Measurements from ENCODE around the gene NDFIP1. TPM values are rescaled to one million over a fixed set of nuclear protein-coding genes. Genes with fewer than 3 reads are reported as not detected.

NDFIP1 gene
- total and polyA plus RNA-seq, 10 of the 15 experiments (the other 5 are each of a cell fraction or from before 2014, with no cell fraction given) = 0.08 to 2.7 (median 0.92) TPM

DNA sequence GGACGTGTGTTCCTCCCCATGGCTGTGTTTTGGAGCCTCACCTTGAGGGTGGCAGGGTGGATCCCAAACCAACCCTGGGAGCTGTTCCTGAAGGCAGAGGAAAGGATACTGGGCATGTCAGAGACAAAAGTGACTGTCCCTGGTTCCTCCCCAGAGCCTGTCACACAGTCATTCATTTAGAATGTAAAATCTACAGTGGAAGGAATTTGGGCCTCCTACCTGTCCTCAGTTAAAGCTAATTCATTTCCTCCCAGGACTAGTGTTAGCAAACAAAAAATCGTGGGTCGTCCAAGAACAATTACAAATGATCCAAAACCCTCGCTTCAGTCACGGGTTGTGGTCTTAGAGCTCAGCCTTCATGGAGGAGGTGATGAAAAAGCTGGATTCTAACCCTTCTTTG lies 83.2 kb downstream of the NDFIP1 start:
- H3K4me2 ChIP-seq (ENCODE audit: control insufficient read depth, insufficient read depth) = no peak overlapping the region
- DNase-seq (ENCODE audit: low read depth, low spot score) (no peak), ATAC-seq (no peak), FAIRE-seq (no peak)
- TF ChIP-seq SP1 (IDR thresholded peaks at IDR 0.05; ENCODE audit: low read depth, low read length) = no peak
- no peak for TF ChIP-seq SMC3 (IDR thresholded peaks at IDR 0.05; ENCODE audit: borderline replicate concordance, low read length)
- no peak overlapping the region for H3K4me3 ChIP-seq
- ChIA-PET RAD21 (ENCODE audit: unreplicated experiment) (no interaction called here), POLR2A (no interaction called here), CTCF (no interaction called here), SMC1A (ENCODE audit: uncharacterized antibody, unreplicated experiment) (no interaction called here)
- no peak overlapping the region for H3K27ac ChIP-seq (ENCODE audit: control insufficient read depth, insufficient read depth)
- H3K79me2 ChIP-seq (ENCODE audit: control insufficient read depth, insufficient read depth, low read length) = no peaks in the 10 kb centered on the region
- H3K27me3 ChIP-seq (replicated peaks in 1 of 2; ENCODE audit: control insufficient read depth in 2 of 2, insufficient read depth in 2 of 2, low read length in 1 of 2) = peaks cover 0 to 2% of the 10 kb centered on the region in 2 experiments; a peak in 2 of 4 replicates
- H2AFZ ChIP-seq (ENCODE audit: control insufficient read depth, low read depth, low read length) = no peak overlapping the region
- 14% methylated on average over 5 of the region's 5 CpGs for WGBS (ENCODE audit: insufficient coverage, insufficient replicate concordance, low lambda C conversion rate, missing lambda C conversion rate)
- H4K20me1 ChIP-seq (ENCODE audit: control insufficient read depth, insufficient read depth) = no peaks in the 10 kb centered on the region
- in situ Hi-C loops (cut with MboI) = no loop called here
- no peaks in the 10 kb centered on the region for H3K9me3 ChIP-seq (replicated peaks; ENCODE audit: control insufficient read depth, insufficient read depth, low read length)
- no peak overlapping the region for H3K9ac ChIP-seq (ENCODE audit: control insufficient read depth, insufficient read depth, low read length)
- BruUV-seq (replicated peaks) = no TSS peak
- intact Hi-C loops (cut with micrococcal nuclease; ENCODE audit: unreplicated experiment) = no loop called here
- no peaks in the 10 kb centered on the region for H3K36me3 ChIP-seq (ENCODE audit: control insufficient read depth in 2 of 2, insufficient read depth in 2 of 2, low read length in 1 of 2)
- H3K4me1 ChIP-seq (ENCODE audit: control insufficient read depth, insufficient read depth, low read length) = no peaks in the 10 kb centered on the region

DNA sequence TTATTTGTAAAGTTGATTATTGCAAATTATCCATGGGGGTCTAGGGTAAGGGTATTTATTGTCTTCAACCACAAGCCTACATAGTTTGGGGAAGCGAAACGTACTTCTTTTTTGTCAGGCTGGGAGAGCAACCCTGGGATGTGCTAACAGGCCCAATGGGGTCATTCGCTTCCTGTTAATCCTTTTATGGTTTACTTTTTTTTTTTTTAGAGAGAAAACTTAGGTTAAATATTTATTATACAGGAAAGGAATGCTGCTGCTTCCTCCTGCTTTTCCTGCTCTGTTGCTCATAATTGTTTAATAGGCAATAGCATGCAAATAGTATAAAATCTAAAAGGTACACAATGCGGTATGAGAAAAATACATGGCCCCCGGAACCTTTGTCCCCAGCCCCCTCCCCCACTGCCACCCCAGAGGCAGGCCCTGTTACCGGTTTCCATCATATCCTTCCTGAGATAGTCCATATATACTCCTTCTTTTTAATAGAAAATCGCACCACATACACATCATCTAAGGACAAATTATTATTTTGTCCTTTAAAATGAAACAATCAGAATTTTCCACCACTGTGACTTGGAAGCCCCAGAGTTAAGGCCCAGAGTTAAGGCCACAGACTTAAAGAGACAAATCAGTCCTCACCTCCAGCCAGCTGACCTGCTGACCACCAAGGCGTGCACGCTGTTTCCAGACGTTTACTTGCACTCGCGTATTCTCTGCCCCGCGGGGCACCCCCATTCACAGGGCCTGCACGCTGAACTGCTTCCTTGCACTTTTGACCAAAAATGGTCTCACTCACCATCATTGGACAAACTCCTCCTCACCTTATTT lies 83.9 kb downstream of the NDFIP1 start:
- CTCF ChIA-PET = no interaction called here
- ATAC-seq (no peak), DNase-seq (ENCODE audit: low read depth, low spot score) (no peak), FAIRE-seq (no peak)
- no TSS peak for BruUV-seq (replicated peaks)
- Histone ChIP-seq H3K4me2 (ENCODE audit: control insufficient read depth, insufficient read depth) (no peak overlapping the region), H3K9ac (ENCODE audit: control insufficient read depth, insufficient read depth, low read length) (no peak overlapping the region), H3K79me2 (ENCODE audit: control insufficient read depth, insufficient read depth, low read length) (no peaks in the 10 kb centered on the region), H3K27ac (ENCODE audit: control insufficient read depth, insufficient read depth) (no peak overlapping the region), H4K20me1 (ENCODE audit: control insufficient read depth, insufficient read depth) (no peaks in the 10 kb centered on the region), H2AFZ (ENCODE audit: control insufficient read depth, low read depth, low read length) (no peak overlapping the region), H3K4me1 (ENCODE audit: control insufficient read depth, insufficient read depth, low read length) (no peaks in the 10 kb centered on the region), H3K27me3 (replicated peaks in 1 of 2; ENCODE audit: control insufficient read depth in 2 of 2, insufficient read depth in 2 of 2, low read length in 1 of 2) (peaks cover 0 to 2% of the 10 kb centered on the region in 2 experiments; a peak in 2 of 4 replicates), H3K9me3 (replicated peaks; ENCODE audit: control insufficient read depth, insufficient read depth, low read length) (no peaks in the 10 kb centered on the region), H3K4me3 (no peak overlapping the region), H3K36me3 (ENCODE audit: control insufficient read depth in 2 of 2, insufficient read depth in 2 of 2, low read length in 1 of 2) (no peaks in the 10 kb centered on the region)
- intact Hi-C loops (cut with micrococcal nuclease; ENCODE audit: unreplicated experiment) = no loop called here
- WGBS (ENCODE audit: insufficient coverage, insufficient replicate concordance, low lambda C conversion rate, missing lambda C conversion rate) = 81% methylated on average over 15 of the region's 15 CpGs
- in situ Hi-C loops (cut with MboI) = no loop called here
- POLR2A ChIA-PET = no interaction called here
- SMC1A ChIA-PET (ENCODE audit: uncharacterized antibody, unreplicated experiment) = no interaction called here
- RAD21 ChIA-PET (ENCODE audit: unreplicated experiment) = no interaction called here
- TF ChIP-seq LARP7 (IDR thresholded peaks at IDR 0.05) (no peak), YY1 (IDR thresholded peaks at IDR 0.05; ENCODE audit: low read depth, low read length) (no peak), NFYB (IDR thresholded peaks at IDR 0.05; ENCODE audit: insufficient read depth, low read depth, low read length) (no peak), SUZ12 (IDR thresholded peaks at IDR 0.05; ENCODE audit: unreplicated experiment) (no peak), CHD2 (IDR thresholded peaks at IDR 0.05; ENCODE audit: borderline replicate concordance, low read depth, low read length) (no peak), POLR2AphosphoS5 (IDR thresholded peaks at IDR 0.05; ENCODE audit: low read length) (no peak), EP300 (IDR thresholded peaks at IDR 0.05; ENCODE audit: borderline replicate concordance in 1 of 2, control insufficient read depth in 1 of 2, low read depth in 2 of 2, low read length in 2 of 2) (no peak), SREBF2 (IDR thresholded peaks at IDR 0.05; ENCODE audit: low read length) (no peak), ZNF274 (IDR thresholded peaks at IDR 0.05; ENCODE audit: insufficient read depth, insufficient read length) (no peak), EED (IDR thresholded peaks at IDR 0.05; ENCODE audit: low read depth) (no peak), GATAD2B (conservative IDR thresholded peaks at IDR 0.05; ENCODE audit: low read depth) (no peak)
- TF ChIP-seq, protein P1, sequence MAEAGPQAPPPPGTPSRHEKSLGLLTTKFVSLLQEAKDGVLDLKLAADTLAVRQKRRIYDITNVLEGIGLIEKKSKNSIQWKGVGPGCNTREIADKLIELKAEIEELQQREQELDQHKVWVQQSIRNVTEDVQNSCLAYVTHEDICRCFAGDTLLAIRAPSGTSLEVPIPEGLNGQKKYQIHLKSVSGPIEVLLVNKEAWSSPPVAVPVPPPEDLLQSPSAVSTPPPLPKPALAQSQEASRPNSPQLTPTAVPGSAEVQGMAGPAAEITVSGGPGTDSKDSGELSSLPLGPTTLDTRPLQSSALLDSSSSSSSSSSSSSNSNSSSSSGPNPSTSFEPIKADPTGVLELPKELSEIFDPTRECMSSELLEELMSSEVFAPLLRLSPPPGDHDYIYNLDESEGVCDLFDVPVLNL (IDR thresholded peaks at IDR 0.05; ENCODE audit: low read depth, low read length) = no peak
- TF ChIP-seq, protein P2, sequence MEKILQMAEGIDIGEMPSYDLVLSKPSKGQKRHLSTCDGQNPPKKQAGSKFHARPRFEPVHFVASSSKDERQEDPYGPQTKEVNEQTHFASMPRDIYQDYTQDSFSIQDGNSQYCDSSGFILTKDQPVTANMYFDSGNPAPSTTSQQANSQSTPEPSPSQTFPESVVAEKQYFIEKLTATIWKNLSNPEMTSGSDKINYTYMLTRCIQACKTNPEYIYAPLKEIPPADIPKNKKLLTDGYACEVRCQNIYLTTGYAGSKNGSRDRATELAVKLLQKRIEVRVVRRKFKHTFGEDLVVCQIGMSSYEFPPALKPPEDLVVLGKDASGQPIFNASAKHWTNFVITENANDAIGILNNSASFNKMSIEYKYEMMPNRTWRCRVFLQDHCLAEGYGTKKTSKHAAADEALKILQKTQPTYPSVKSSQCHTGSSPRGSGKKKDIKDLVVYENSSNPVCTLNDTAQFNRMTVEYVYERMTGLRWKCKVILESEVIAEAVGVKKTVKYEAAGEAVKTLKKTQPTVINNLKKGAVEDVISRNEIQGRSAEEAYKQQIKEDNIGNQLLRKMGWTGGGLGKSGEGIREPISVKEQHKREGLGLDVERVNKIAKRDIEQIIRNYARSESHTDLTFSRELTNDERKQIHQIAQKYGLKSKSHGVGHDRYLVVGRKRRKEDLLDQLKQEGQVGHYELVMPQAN (conservative IDR thresholded peaks at IDR 0.05) = no peak

Measured in GM12878 (cell line).